Smooth muscle cell (in vitro differentiated cells): Measurements from ENCODE around the gene VARS2. TPM values are rescaled to one million over a fixed set of nuclear protein-coding genes. Genes with fewer than 3 reads are reported as not detected.

ENCODE experiments used
- DNase-seq: peaks from one replicate; lab custom pipeline; 2025; ENCODE audit not compliant: unreplicated experiment; lab: John Stamatoyannopoulos, UW
- H2AFZ ChIP-seq: fragments of 200-600 bp; sonication (generic); 2 replicates; pipeline ENCODE4 v1.6.0; 2016; ENCODE audit warnings: antibody characterized with exemption, low read depth, mild to moderate bottlenecking
- H3F3A ChIP-seq: fragments of 200-600 bp; sonication (generic); 2 replicates; pipeline ENCODE4 v1.6.0; 2017; ENCODE audit warnings: antibody characterized with exemption, low read depth
- H3K27ac ChIP-seq: fragments of 200-600 bp; sonication (generic); 2 replicates; pipeline ENCODE4 v1.5.1; 2016; ENCODE audit warnings: low read depth, mild to moderate bottlenecking
- H3K27me3 ChIP-seq: fragments of 200-600 bp; sonication (generic); 2 replicates; pipeline ENCODE4 v1.6.1; 2016; ENCODE audit warnings: low read depth, mild to moderate bottlenecking
- H3K36me3 ChIP-seq: fragments of 200-600 bp; sonication (generic); 2 replicates; pipeline ENCODE4 v1.5.1; 2016; ENCODE audit warnings: low read depth
- H3K4me1 ChIP-seq: fragments of 200-600 bp; sonication (generic); 2 replicates; pipeline ENCODE4 v1.5.1; 2016; ENCODE audit warnings: low read depth
- H3K4me2 ChIP-seq: fragments of 200-600 bp; sonication (generic); 2 replicates; pipeline ENCODE4 v1.6.0; 2016; ENCODE audit warnings: mild to moderate bottlenecking
- H3K4me3 ChIP-seq: fragments of 200-600 bp; sonication (generic); 2 replicates; pipeline ENCODE4 v1.5.1; 2016; ENCODE audit warnings: mild to moderate bottlenecking
- H3K79me2 ChIP-seq: fragments of 200-600 bp; sonication (generic); 2 replicates; pipeline ENCODE4 v1.6.0; 2016; ENCODE audit warnings: low read depth, mild to moderate bottlenecking
- H3K9ac ChIP-seq: fragments of 200-600 bp; sonication (generic); 2 replicates; pipeline ENCODE4 v1.6.0; 2016; ENCODE audit warnings: low read depth
- H3K9me3 ChIP-seq: fragments of 200-600 bp; sonication (generic); replicated peaks from 2 replicates; pipeline ENCODE4 v1.5.1; 2016; ENCODE audit warnings: low read depth
- H4K20me1 ChIP-seq: fragments of 200-600 bp; sonication (generic); 2 replicates; pipeline ENCODE4 v1.6.0; 2016; ENCODE audit warnings: low read depth
- WGBS: methylation state at CpG from one replicate; pipeline ENCODE4 v1.1.7; 2016; ENCODE audit warnings: low lambda C conversion rate; 5-methylcytosine and 5-hydroxymethylcytosine counted together
- polyA plus RNA-seq: library from polyadenylated mRNA; unstranded; fragments of >200 nt; fragmentation: Nextera tagmentation; extraction: Ambion mirVana; gene quantifications from 2 replicates; pipeline ENCODE4 v1.2.1, GENCODE V29; 2016
- total RNA-seq: library from RNA; depleted of rRNA; stranded (reverse); fragments of >200 nt; gene quantifications from 2 replicates; pipeline ENCODE4 v1.2.3, GENCODE V29; 2014
- TF ChIP-seq, protein P1 (sequence below): fragments of 200-600 bp; sonication (generic); IDR thresholded peaks from 2 replicates; pipeline ENCODE4 v1.5.1; 2017; ENCODE audit warnings: borderline replicate concordance, mild to moderate bottlenecking, antibody characterized with exemption; ENCODE audit not compliant: insufficient read depth, poor library complexity, severe bottlenecking

VARS2 gene
- total and polyA plus RNA-seq, 2 experiments from 2014 or later, result 15.1 to 15.4 TPM

DNA sequence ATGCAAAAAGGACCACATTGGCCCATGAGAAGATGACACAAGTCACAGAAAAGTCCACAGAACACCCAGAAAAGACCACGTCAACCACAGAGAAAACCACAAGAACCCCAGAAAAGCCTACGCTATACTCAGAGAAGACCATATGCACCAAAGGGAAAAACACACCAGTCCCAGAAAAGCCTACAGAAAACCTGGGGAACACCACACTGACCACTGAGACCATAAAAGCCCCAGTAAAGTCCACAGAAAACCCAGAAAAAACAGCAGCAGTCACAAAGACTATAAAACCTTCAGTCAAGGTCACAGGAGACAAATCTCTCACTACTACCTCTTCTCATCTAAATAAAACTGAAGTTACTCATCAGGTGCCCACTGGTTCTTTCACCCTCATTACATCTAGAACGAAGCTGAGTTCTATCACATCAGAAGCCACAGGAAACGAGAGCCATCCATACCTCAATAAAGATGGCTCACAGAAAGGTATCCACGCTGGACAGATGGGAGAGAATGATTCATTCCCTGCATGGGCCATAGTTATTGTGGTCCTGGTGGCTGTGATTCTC lies 38.0 kb downstream of the VARS2 start:
- H3K4me3 ChIP-seq, result no peak overlapping the region
- H3K4me2 ChIP-seq, result no peak overlapping the region
- H3K4me1 ChIP-seq, result peaks cover 11% of the 10 kb centered on the region
- no peak for DNase-seq
- H2AFZ ChIP-seq, result no peak overlapping the region
- no peaks in the 10 kb centered on the region for H3K79me2 ChIP-seq
- no peaks in the 10 kb centered on the region for H3K9me3 ChIP-seq
- no peaks in the 10 kb centered on the region for H4K20me1 ChIP-seq
- no peaks in the 10 kb centered on the region for H3K36me3 ChIP-seq
- TF ChIP-seq, protein P1, sequence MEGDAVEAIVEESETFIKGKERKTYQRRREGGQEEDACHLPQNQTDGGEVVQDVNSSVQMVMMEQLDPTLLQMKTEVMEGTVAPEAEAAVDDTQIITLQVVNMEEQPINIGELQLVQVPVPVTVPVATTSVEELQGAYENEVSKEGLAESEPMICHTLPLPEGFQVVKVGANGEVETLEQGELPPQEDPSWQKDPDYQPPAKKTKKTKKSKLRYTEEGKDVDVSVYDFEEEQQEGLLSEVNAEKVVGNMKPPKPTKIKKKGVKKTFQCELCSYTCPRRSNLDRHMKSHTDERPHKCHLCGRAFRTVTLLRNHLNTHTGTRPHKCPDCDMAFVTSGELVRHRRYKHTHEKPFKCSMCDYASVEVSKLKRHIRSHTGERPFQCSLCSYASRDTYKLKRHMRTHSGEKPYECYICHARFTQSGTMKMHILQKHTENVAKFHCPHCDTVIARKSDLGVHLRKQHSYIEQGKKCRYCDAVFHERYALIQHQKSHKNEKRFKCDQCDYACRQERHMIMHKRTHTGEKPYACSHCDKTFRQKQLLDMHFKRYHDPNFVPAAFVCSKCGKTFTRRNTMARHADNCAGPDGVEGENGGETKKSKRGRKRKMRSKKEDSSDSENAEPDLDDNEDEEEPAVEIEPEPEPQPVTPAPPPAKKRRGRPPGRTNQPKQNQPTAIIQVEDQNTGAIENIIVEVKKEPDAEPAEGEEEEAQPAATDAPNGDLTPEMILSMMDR, result no peak
- peaks cover 89% of the 10 kb centered on the region for H3K27me3 ChIP-seq
- H3F3A ChIP-seq, result no peaks in the 10 kb centered on the region
- WGBS, result 89% methylated on average over 5 of the region's 5 CpGs
- no peak overlapping the region for H3K9ac ChIP-seq
- H3K27ac ChIP-seq, result no peak overlapping the region

DNA sequence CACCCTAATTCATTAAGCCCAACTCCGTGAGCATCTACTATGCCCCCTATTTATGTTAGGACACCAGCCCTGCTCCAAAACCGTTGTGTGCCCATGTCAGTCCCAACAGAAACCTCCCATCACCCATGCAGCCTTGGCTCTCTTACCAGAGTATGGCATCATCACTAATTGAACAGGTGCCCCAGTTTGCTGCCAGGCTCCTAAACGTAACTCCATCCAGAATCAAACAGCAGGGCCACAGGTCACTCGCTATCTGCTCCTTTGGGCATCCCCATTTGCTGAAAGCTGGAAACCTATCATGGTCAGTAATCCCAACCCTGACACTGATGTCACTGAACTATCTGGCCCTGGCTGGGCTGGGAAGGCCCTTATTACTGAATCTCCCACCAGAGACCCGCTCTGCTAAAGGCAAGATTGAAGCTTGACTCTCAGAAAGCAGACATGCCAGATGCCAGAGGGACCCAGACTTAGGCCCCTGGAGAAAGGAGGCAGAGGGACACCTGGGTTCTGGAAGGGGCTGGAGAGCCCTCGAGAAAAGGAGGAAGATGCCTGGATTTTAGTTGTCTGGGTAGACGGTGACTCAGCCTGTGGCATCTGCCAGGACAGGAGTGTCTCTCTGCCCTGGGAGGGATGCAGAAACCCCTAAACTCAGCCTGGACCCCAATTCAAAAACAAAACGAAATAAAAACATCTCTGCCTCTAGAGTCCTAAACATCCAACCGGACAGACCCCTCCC lies 40.8 kb downstream of the VARS2 start:
- TF ChIP-seq, protein P1, result no peak
- Histone ChIP-seq H3K9me3 (no peaks in the 10 kb centered on the region), H3K9ac (peak overlapping the region; percentile 26), H3K27me3 (peaks cover 78% of the 10 kb centered on the region), H3K79me2 (no peaks in the 10 kb centered on the region), H3F3A (no peaks in the 10 kb centered on the region), H4K20me1 (no peaks in the 10 kb centered on the region), H3K4me2 (peak overlapping the region; percentile 94), H3K27ac (no peak overlapping the region), H3K36me3 (no peaks in the 10 kb centered on the region), H3K4me1 (peaks cover 11% of the 10 kb centered on the region), H3K4me3 (peak overlapping the region; percentile 53), H2AFZ (peak overlapping the region; percentile 57)
- no peak for DNase-seq
- 58% methylated on average over 9 of the region's 9 CpGs for WGBS

DNA sequence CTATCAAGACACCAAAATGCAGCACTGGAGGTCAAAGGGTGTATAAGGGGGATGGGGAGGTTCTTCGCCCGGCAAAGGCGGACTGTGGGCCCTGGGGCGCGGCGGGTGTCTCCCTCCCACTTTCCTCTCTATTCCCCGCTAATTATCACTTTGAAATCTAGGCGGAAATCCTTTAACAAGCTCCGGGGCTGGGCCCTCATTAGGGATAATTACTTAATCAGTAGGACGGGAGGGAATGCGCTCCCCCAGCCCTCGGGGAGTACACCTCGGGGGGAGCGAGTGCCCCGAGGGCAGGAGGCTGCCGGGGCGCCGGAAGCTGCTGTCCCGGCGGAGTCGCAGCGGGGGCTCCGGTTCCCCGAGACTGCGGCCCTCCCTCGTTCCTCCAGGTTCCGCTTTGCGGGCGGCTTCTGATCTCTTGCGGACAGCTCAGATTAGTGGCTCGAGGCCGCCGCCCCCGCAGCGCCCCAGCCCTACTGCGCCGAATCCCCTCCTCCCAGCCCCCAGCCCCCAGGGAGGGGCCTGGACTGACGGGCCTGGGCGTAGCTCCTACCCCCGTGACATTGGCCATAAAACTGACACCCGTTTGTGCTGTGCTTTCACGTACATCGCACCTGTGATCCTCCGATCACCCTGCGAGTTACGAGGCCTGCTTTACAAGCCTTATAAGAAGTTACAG lies 41.5 kb downstream of the VARS2 start:
- TF ChIP-seq, protein P1, result no peak
- no peaks in the 10 kb centered on the region for H3K79me2 ChIP-seq
- peak overlapping the region; percentile 26 for H3K9ac ChIP-seq
- no peaks in the 10 kb centered on the region for H4K20me1 ChIP-seq
- H3F3A ChIP-seq, result no peaks in the 10 kb centered on the region
- peak overlapping the region; percentile 57 for H2AFZ ChIP-seq
- peak overlapping the region; percentile 94 for H3K4me2 ChIP-seq
- H3K36me3 ChIP-seq, result no peaks in the 10 kb centered on the region
- no peak for DNase-seq
- no peaks in the 10 kb centered on the region for H3K9me3 ChIP-seq
- peak overlapping the region; percentile 53 for H3K4me3 ChIP-seq
- peaks cover 11% of the 10 kb centered on the region for H3K4me1 ChIP-seq
- H3K27ac ChIP-seq, result no peak overlapping the region
- peaks cover 74% of the 10 kb centered on the region for H3K27me3 ChIP-seq
- WGBS, result 1% methylated on average over 33 of the region's 46 CpGs
